Activated CD4-positive, alpha-beta T cell treated with anti-CD3 and anti-CD28 coated beads, Interleukin-2, Interleukin-6, amounts not matched to agents 100 ng/mL and 50 ng/mL, durations not matched to agents 16 hours and 8 hours (primary cell): Measurements from ENCODE around the gene CDH13.

Experiments used
- DNase-seq: peaks from one replicate; pipeline ENCODE4 v3.0.0-alpha.2; 2020

CDH13 gene

GRCh38 chr16:83651871-83652270 lies 1025.1 kb downstream of the CDH13 start:
- no peak for DNase-seq

- DNase-seq: no peak
These were observed 1026.2 kb downstream of the CDH13 start for GRCh38 chr16:83652943-83653342.

GRCh38 chr16:83653785-83654184 lies 1027.0 kb downstream of the CDH13 start:
- DNase-seq: no peak

- DNase-seq: no peak
These were observed 1033.5 kb downstream of the CDH13 start for GRCh38 chr16:83660282-83660681.

GRCh38 chr16:83661656-83662055 lies 1034.9 kb downstream of the CDH13 start:
- no peak for DNase-seq

- DNase-seq: no peak
These were observed 1039.7 kb downstream of the CDH13 start for GRCh38 chr16:83666449-83666848.

- DNase-seq: no peak
These were observed 1042.7 kb downstream of the CDH13 start for GRCh38 chr16:83669456-83669855.

- no peak for DNase-seq
These were observed 1048.3 kb downstream of the CDH13 start for GRCh38 chr16:83674931-83675535.

GRCh38 chr16:83676086-83676485 lies 1049.3 kb downstream of the CDH13 start:
- no peak for DNase-seq

- no peak for DNase-seq
These were observed 1054.2 kb downstream of the CDH13 start for GRCh38 chr16:83680980-83681379.

GRCh38 chr16:83681381-83681956 lies 1054.7 kb downstream of the CDH13 start:
- no peak for DNase-seq

GRCh38 chr16:83682116-83682867 lies 1055.5 kb downstream of the CDH13 start:
- DNase-seq: no peak

- no peak for DNase-seq
These were observed 1056.1 kb downstream of the CDH13 start for GRCh38 chr16:83682868-83683235.

GRCh38 chr16:83685615-83686165 lies 1058.9 kb downstream of the CDH13 start:
- no peak for DNase-seq

- no peak for DNase-seq
These were observed 1060.0 kb downstream of the CDH13 start for GRCh38 chr16:83686726-83687125.

GRCh38 chr16:83689385-83689831 lies 1062.6 kb downstream of the CDH13 start:
- peak; percentile 65 for DNase-seq

- DNase-seq: no peak
These were observed 1065.5 kb downstream of the CDH13 start for GRCh38 chr16:83692224-83692623.

- no peak for DNase-seq
These were observed 1072.2 kb downstream of the CDH13 start for GRCh38 chr16:83698964-83699363.

GRCh38 chr16:83699817-83700216 lies 1073.0 kb downstream of the CDH13 start:
- no peak for DNase-seq

- no peak for DNase-seq
These were observed 1074.1 kb downstream of the CDH13 start for GRCh38 chr16:83700918-83701317.

GRCh38 chr16:83701494-83701893 lies 1074.7 kb downstream of the CDH13 start:
- DNase-seq: peak; percentile 14

- DNase-seq: no peak
These were observed 1077.9 kb downstream of the CDH13 start for GRCh38 chr16:83704656-83705055.

GRCh38 chr16:83705856-83706255 lies 1079.1 kb downstream of the CDH13 start:
- DNase-seq: no peak

- DNase-seq: no peak
These were observed 1079.6 kb downstream of the CDH13 start for GRCh38 chr16:83706394-83706793.
